Adrenal gland (tissue), 5 donors: ENCODE measurements around the gene NHLH1.

Experiments
- CTCF ChIP-seq, 6 experiments: fragments of 450-650 bp in 4 of 6; fragments of 200-600 bp in 2 of 6; sonication (generic) in 1 of 6; IDR thresholded peaks; 1 replicate in 5 of 6; 2 replicates in 1 of 6; pipeline versions ENCODE4 v1.5.1 to v1.8.0; 2016 to 2021; ENCODE audit warnings: antibody characterized with exemption in 6 of 6, mild to moderate bottlenecking in 2 of 6, moderate library complexity in 1 of 6
- POLR2A ChIP-seq, 2 donors: fragments of 450-650 bp; IDR thresholded peaks; one replicate each; pipeline ENCODE4 v1.6.1; 2017; ENCODE audit warnings: antibody characterized with exemption in 2 of 2, mild to moderate bottlenecking in 2 of 2, moderate library complexity in 1 of 2
- donor health status: DM: no; HTN: no; CAD: no.

GRCh38 chr1:160419838-160420169, 52.9 kb downstream of the NHLH1 start:
- TF ChIP-seq POLR2A (IDR thresholded peaks at IDR 0.05) (no peak), CTCF (IDR thresholded peaks at IDR 0.05) (no peak)
